ENCODE results near the gene DCHS2. TPM values are rescaled to one million over a fixed set of nuclear protein-coding genes. Genes with fewer than 3 reads are reported as not detected.

Gene DCHS2
- total RNA-seq, 1 donor from 2014 or later: 0.13 TPM

DNA sequence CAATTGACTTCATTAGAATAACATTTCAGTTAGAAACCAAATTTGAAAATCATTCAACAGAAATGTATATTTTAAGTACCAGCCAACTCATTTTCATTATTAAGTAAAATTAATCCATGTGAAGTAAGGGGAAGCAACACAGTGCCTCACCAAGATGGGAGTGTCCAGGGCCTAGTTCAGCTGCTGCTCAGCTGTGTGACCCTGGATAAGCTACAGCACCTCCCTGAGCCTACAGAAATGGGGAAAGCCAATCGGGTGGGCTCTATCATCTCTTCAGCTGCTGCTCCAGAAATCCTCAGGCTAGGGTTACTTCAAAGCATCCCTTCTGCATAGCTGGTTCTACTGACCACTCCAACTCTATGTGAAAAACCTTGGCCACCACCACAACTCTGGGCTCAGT is 18.7 kb downstream of the DCHS2 start:
- TF ChIP-seq, protein P1, sequence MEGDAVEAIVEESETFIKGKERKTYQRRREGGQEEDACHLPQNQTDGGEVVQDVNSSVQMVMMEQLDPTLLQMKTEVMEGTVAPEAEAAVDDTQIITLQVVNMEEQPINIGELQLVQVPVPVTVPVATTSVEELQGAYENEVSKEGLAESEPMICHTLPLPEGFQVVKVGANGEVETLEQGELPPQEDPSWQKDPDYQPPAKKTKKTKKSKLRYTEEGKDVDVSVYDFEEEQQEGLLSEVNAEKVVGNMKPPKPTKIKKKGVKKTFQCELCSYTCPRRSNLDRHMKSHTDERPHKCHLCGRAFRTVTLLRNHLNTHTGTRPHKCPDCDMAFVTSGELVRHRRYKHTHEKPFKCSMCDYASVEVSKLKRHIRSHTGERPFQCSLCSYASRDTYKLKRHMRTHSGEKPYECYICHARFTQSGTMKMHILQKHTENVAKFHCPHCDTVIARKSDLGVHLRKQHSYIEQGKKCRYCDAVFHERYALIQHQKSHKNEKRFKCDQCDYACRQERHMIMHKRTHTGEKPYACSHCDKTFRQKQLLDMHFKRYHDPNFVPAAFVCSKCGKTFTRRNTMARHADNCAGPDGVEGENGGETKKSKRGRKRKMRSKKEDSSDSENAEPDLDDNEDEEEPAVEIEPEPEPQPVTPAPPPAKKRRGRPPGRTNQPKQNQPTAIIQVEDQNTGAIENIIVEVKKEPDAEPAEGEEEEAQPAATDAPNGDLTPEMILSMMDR (IDR thresholded peaks at IDR 0.05): no peak
- DNase-seq (ENCODE audit: extremely low spot score, unreplicated experiment): no peak
- Mint-ChIP-seq H3K27me3 (ENCODE audit: unreplicated experiment) (peaks cover 39% of the 10 kb centered on the region), H3K36me3 (ENCODE audit: unreplicated experiment) (no peaks in the 10 kb centered on the region), H3K4me1 (ENCODE audit: unreplicated experiment) (no peaks in the 10 kb centered on the region), H3K9me3 (ENCODE audit: unreplicated experiment) (no peaks in the 10 kb centered on the region), H3K27ac (ENCODE audit: unreplicated experiment) (no peak overlapping the region), H3K4me3 (ENCODE audit: unreplicated experiment) (no peak overlapping the region)

DNA sequence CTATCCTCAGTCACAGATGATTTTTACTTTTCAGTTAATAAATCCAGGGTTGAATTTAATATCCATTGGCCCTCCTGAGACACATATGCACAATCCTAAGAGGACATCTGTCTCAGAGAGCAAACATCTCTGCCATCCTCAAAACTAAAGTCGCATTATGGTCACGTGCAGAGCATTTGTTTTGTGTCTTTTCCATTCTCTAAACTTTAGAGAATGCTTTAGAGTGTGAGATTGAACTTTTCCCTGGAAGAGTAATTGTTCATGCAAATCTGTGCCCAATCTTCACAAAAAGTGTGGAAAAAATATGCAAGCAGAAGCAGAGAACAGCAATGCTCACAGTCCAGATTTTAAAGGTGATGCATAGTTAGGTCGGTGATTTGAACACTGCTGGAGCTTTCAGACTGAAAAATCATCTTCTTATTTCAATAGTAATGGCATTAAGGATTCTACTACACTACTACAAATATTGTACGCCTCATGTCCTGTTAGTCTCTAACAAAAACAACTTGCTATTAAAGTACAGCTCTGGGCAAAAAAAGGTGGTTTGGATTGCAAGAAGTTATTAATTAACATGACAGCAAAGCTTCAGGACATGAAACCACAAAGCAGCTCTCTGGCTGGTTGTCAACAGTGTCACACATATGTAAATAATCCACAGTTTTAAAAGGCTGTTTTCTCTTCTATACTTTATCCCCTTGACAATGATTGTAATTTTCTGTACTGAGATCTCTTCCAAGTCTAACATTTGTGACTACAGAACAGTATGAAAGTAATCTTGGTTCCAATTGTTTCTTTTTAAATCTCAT is 19.9 kb downstream of the DCHS2 start:
- Mint-ChIP-seq H3K36me3 (ENCODE audit: unreplicated experiment) (no peaks in the 10 kb centered on the region), H3K27ac (ENCODE audit: unreplicated experiment) (no peak overlapping the region), H3K4me1 (ENCODE audit: unreplicated experiment) (no peaks in the 10 kb centered on the region), H3K9me3 (ENCODE audit: unreplicated experiment) (no peaks in the 10 kb centered on the region), H3K4me3 (ENCODE audit: unreplicated experiment) (no peak overlapping the region), H3K27me3 (ENCODE audit: unreplicated experiment) (peaks cover 32% of the 10 kb centered on the region)
- DNase-seq (ENCODE audit: extremely low spot score, unreplicated experiment): no peak
- TF ChIP-seq, protein P1 (IDR thresholded peaks at IDR 0.05): no peak

DNA sequence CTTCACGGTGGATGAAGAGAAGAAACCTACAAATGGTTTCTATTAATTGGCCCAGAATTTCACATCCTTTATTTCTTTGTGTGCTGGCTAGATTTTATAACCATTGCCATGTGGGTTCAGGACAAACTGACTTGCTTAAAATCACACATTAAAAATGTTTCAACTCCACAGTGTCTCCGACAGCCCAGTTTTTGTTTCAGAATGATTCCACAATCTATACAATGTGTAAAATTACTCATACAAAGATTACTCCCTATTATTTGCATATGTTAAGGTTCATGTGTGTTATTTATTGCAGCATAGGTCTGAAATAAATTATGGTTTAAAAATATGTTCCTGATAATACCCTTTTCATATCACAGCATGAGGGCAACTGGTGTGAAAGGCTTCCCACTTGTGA is 20.6 kb downstream of the DCHS2 start:
- H3K4me1 Mint-ChIP-seq (ENCODE audit: unreplicated experiment): no peaks in the 10 kb centered on the region
- no peak overlapping the region for H3K27ac Mint-ChIP-seq (ENCODE audit: unreplicated experiment)
- DNase-seq (ENCODE audit: extremely low spot score, unreplicated experiment): no peak
- no peaks in the 10 kb centered on the region for H3K36me3 Mint-ChIP-seq (ENCODE audit: unreplicated experiment)
- no peak overlapping the region for H3K4me3 Mint-ChIP-seq (ENCODE audit: unreplicated experiment)
- peaks cover 27% of the 10 kb centered on the region for H3K27me3 Mint-ChIP-seq (ENCODE audit: unreplicated experiment)
- no peaks in the 10 kb centered on the region for H3K9me3 Mint-ChIP-seq (ENCODE audit: unreplicated experiment)
- TF ChIP-seq, protein P1 (IDR thresholded peaks at IDR 0.05): no peak

DNA sequence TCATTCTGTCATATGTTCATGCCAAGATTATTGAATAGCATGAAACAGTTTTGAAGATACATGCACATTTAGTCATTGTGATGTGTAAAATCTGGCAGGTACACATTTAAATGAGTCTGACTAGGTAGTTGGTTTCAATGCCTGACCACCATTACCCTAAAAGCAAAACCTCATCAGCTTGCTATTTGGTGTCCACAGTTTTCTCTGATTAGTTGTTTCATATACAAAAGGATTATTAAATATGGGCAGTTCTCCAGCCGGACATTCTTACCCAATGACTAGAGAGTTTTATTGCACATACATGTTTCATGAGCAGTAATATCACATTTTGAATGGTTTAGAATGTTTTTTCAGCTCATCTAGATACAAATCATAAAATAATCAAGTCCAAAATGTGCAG is 23.7 kb downstream of the DCHS2 start:
- no peak overlapping the region for H3K4me3 Mint-ChIP-seq (ENCODE audit: unreplicated experiment)
- H3K27ac Mint-ChIP-seq (ENCODE audit: unreplicated experiment): no peak overlapping the region
- H3K9me3 Mint-ChIP-seq (ENCODE audit: unreplicated experiment): no peaks in the 10 kb centered on the region
- H3K4me1 Mint-ChIP-seq (ENCODE audit: unreplicated experiment): no peaks in the 10 kb centered on the region
- TF ChIP-seq, protein P1 (IDR thresholded peaks at IDR 0.05): no peak
- no peaks in the 10 kb centered on the region for H3K36me3 Mint-ChIP-seq (ENCODE audit: unreplicated experiment)
- DNase-seq (ENCODE audit: extremely low spot score, unreplicated experiment): no peak
- H3K27me3 Mint-ChIP-seq (ENCODE audit: unreplicated experiment): peaks cover 24% of the 10 kb centered on the region

DNA sequence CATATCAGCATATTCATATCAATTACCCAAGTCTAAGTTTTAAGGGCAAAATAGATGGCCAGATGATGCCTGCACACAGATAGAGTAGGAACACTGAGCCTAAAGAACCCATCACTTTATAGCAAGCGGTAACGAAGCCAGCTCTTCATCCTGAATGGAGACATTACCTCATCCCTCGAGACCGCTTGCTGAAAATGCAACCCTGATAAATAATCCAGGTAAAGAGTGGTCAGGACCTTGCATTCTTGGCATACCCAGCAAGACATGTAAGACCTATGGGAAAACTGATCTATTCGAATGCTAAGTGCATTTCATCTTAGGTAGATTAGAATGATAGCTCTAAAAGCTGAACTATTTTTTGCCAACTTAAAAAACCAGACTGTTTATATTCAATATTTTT is 25.3 kb downstream of the DCHS2 start:
- Mint-ChIP-seq H3K9me3 (ENCODE audit: unreplicated experiment) (no peaks in the 10 kb centered on the region), H3K36me3 (ENCODE audit: unreplicated experiment) (no peaks in the 10 kb centered on the region), H3K4me3 (ENCODE audit: unreplicated experiment) (no peak overlapping the region), H3K27me3 (ENCODE audit: unreplicated experiment) (peaks cover 23% of the 10 kb centered on the region), H3K4me1 (ENCODE audit: unreplicated experiment) (no peaks in the 10 kb centered on the region), H3K27ac (ENCODE audit: unreplicated experiment) (no peak overlapping the region)
- TF ChIP-seq, protein P1 (IDR thresholded peaks at IDR 0.05): no peak
- no peak for DNase-seq (ENCODE audit: extremely low spot score, unreplicated experiment)
